Activated T-cell treated with anti-CD3 and anti-CD28 coated beads for 24 hours (primary cell): ENCODE data around the gene NCF4.

Experiments
- DNase-seq: peaks from one replicate; pipeline ENCODE4 v3.0.0-alpha.2; 2020; ENCODE audit warnings: low read depth

Gene NCF4

DNA sequence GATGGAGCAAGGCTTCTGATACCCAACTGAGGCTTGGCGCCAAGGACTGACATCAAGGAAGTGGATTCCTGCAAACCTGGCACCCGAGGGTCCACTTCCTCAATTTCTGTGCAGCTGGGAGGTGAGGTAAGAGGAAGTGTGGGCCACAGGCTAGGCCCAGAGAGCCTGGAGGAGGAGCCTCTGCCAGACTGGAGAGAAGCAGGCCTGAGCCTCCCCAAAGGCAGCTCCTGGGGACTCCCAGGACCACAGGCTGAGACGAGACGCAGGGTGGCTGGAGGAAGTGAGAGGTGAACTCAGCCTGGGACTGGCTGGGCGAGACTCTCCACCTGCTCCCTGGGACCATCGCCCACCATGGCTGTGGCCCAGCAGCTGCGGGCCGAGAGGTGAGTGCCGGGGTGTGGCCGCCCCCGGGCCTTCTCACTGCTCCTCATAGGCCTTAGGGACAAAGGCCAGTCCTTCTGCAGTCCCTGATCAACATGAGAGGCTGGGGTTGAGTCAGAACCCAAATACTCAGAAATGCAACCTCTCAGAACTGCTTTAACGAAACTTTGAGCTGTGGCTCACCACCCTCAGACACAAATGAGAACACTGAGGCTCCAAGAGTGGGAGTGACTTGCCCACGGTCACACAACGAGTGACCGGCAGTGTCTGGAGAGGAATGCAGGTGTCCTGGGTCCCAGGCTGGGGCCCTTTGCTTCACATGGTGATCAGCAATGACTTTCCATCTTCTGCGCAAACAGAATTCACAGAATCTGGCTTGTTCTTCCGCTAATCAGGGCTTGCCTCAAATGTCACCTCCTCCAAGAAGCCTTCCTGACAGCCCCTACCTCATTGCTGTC, at the start of gene NCF4:
NCF4 (plus strand) TSS at position 186 of the 839 bp plus-strand sequence; CDS start at position 352, 166 bp downstream.
- peak; percentile 8 for DNase-seq

DNA sequence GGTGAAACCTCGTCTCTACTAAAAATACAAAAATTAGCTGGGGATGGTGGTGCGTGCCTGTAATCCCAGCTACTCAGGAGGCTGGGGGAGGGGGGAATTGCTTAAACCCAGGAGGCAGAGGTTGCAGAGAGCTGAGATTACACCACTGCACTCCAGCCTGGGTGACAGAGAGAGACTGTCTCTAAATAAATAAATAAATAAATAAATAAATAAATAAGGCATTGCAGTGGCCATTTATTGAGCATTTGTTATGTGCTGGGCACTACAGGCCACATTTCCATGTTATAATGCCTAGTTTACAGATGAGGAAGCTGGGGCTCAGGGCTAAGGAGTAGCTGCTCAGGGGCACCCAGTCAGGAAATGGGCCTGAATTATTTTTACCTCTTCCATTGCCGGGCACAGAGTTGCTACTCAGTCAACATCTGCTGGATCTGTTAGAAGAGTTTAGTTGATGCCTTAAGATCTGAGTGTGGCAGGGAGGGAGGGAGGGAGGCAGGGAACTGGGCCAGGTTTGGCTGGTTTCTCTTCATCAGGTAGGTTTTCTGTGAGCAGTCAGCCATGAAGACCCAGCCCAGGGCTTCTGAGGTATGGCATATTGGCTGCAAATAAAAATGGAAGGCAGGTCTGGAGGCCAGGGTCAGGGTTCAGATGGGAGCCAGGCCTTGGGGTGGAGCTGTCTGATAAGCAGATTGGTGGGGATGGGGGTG, 49.6 kb upstream of the NCF4 start:
- no peak for DNase-seq

DNA sequence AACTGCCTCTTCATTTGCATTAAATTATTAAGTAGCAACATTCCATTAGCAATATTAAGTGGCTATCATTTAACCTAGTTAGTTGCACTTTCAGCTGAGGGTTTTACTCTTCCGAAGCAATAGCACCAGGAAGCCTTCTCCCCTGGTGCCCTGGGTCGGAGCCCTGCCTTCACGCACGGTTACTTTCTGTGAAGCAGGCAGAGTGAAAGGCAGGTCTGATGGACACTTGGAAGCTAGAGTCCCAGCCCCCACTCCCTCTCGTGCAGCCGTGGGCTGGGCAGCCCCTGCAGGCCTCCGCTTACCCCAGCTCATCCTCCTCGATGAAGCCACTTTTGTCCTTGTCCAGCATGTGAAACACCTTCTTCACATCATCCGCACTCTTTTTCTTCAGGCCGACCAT, 46.0 kb upstream of the NCF4 start:
- DNase-seq: no peak

DNA sequence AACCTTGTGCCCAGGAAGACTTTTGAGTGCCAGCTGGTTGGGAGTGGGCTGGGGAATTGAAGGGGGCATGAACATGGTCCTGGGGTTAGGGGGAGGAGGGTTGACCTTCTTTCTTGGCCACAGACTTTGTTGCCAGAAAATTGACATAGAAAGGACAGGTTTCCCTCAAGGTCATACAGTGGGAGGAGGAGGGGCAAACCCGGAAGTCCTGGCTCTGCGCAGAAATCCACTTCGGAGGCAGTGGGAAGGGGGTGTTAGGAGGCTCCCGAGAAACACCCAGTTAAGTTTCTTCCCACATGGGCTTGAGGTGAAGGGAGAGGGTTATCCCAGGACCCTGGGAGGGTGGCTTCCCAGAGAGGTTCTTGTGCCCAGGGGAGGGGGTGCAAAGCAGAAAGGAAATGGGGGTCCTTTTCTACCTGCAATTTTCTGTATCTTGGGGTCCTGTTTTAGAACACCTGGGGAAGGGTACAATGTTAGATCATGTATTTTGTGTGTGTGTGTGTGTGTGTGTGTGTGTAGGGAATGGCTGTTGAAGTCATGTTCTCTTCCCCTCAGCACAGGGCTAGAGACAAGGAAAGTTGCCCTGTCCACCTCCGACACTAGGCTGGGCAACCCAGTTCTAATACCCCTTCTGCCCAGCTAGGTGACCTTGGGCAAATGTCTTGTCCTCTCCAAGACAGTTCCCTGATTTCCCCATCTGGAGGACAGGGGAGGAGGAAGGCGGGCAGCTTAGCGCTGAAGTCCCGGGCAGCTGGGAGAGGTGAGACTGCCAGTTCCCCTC, 45.1 kb upstream of the NCF4 start:
- no peak for DNase-seq

DNA sequence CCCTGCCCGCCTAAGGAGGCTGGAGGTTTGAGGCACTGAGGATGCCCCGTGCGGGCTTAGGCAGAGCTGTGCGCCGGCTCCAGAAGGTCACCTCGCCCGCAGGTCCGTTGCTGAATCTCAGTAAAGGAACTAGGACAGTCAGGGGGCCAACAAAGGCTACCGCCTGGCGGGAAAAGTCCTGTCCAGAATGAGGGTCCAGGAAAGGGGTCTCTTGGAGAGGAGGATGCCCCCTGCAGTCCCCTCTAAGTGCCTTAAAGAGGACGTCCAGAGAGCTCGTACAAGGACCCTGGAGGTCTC, 44.5 kb upstream of the NCF4 start:
- no peak for DNase-seq

DNA sequence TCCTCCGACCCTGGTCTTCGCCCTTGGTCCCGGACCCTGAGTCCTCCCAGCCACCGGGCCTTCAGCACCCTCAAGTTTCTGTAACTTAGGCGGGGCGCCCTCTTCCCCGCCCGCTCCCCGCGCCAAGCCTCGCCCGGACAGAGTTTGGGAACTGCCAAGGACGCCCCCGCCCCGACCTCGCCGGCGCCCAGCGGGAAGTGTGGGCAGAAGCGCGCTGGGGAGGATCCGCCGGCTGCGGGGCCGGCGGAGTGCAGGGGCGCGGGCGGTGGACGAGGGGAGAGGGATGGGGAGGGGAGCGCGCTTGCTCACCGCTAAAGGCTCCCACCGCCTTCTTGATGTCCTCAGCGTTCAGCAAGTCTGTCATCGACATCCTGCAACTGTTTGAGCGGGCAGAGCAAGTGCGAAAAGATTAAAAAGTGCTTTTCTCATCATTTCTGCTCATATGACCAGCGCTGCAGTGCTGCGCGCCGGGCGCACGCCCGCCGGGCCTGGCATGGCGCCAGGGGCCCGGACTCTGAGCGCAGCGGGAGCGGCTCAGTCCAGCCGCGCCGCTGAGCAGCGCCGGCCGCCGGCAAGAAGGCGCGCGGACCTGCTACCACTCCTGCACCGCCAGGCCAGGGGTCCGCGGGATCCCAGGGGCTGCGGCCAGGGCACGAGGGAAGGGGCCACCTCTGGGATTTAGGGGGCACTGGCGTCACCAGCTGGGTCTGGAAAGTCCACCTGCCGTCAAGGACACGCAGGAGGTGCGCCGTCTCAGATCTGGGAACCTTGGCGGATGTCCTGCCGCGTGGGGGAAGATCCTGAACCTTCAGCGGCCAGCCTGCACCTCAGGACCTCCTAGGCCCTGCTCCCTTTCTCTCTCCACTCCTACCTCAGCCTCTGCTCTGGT, 43.9 kb upstream of the NCF4 start, which contains the start of gene PVALB:
PVALB (minus strand) TSS at position 400 of the 889 bp plus-strand sequence; CDS start at position 370, 30 bp downstream.
- DNase-seq: no peak

DNA sequence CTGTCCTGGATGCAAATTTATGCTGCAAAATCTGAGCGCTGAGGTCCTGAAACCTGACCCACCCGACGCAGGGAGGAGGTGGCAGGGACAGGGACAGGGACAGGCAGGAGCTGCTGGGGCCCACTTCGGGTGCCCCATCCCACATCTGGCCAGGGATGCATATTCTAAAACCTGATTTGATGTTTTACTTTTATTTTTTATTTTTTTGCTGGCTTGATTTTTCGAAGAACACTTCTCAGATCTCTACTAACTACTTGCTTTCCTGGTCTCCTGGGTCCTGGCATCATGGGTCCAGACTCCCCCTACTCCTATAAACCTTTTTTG, 43.3 kb upstream of the NCF4 start:
- DNase-seq: no peak

DNA sequence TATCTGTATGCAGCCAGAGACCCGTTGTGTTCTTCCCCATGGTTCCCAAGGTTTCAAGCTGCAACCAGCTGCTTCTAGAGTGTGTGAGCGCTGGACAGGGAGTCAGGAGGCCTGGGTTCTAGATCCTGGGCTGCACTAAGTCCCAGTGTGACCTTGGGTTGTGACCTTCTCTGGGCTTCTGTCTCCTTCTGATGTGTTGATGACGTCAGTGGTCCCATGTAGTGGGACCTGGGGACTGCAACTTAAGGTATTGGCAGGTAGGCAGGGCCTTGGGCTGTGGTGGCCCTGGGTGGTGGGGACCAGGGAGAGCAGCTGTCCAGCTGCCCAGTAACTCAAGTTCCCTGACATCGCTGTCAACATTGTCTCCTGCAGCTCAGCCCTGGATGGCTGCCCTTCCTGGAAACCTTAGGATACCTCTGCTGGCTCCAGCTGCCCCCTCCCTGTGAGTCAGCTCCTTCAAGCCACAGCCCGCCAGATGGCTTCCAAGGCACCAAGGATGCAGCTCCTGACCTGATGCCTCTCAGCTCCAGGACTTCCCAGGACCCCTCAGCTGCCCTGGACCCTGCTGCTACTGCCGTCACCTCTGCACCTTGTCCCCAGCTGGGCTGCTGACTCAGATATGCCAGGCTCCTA, 42.7 kb upstream of the NCF4 start:
- DNase-seq: no peak

DNA sequence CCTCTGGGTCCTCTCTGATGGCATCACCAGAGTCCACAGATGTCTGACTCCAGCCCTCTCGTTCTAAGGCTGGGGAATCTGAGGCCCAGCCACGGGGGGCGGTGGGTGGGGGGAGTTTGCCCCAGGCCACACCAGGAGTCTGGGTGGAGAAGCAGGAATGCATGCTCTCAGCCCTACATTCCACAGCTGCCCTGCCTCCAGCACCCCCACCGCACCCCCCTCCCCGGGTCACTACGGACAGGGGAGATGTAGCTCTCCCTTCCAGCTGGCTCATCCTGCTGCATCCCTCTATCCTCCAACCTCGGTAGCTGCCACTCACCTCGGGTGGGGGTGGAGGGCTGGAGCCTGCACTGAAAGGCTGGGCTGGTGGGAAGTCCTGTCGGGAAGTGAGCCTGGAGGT, 41.7 kb upstream of the NCF4 start:
- no peak for DNase-seq

DNA sequence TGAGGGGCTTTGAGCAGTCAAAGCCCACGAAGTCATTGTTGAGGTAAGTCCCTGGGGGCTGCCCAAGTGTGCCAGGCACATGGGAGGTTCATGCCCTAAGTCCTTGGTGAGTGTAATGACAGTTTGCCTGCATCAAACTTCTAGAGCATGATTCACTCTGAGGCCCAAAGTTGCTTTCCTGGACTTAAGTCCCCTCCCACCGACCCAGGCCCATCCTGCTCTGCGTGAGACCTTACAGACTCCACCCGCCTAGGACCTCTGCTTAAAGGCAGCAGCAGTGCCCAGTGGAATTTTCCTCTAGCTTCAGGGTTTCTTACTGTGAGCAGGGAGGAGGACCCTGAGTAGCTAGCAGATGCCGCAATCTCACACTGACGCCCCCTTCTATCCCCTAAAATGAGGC, 38.2 kb upstream of the NCF4 start:
- DNase-seq: no peak

DNA sequence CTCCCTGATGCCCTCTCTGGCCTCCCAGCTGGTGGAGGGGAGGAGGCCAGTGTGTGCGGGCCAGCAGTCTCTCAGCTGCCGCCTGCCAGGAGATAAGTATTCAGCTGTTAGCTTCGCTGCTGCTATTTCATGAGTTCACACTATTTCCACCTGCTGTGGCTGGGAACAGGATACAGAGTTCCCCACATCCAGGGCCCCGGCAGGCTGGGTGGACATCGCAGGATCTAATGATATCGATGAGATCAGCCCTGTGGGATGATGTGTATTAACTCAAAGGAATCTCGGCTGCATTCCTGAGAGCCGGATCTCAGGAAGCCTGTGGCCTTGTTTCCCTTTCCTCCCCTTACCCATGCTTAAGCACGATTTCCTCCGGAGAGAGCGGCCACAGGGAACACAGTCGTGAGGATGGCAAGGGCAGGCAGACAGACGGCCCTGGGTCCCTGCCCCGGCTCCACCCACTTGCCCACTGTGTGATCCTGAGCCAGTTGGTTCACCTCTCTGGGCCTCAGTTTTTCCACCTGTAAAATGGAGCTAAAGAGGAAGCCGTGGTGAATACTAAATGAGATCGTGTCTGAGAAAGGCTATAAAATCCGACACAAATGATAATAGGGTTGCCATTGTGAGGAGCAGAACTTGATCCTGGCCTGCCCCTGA, 37.5 kb upstream of the NCF4 start:
- DNase-seq: no peak

DNA sequence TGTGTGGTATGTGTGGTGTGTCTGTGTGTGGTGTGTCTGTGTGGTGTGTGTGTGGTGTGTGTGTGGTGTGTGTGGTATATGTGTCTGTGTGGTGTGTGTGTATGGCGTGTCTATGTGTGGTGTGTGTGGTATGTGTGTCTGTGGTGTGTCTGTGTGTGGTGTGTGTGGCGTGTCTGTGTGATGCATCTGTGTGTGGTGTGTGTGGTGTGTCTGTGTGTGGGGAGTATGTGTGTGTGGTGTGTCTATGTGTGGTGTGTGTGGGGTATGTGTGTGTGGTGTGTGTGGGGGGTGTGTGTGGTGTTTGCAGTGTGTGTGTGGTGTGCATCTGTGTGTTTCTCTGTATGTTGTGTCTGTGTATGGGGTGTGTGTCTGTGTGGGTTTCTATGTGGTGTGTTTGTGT, 36.2 kb upstream of the NCF4 start:
- DNase-seq: no peak

DNA sequence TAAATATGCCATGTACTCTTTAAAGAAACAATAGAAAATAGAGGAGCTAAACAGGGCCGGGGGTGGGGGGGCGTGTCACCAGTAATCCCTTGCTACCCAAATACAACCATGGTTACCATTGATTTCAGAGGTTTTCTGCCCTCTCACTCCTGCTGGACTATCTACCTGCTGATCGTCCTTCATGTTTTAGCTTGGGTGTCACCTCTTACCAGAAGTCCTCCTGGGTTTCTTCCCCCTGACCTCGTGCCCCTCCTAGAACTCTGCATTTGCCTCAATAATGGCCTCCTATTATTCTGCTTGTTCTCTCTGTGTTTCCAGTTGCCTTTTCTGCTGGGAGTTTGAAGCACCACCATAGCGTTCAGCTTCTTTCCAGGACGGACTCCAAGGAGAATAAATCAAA, 34.5 kb upstream of the NCF4 start:
- no peak for DNase-seq

DNA sequence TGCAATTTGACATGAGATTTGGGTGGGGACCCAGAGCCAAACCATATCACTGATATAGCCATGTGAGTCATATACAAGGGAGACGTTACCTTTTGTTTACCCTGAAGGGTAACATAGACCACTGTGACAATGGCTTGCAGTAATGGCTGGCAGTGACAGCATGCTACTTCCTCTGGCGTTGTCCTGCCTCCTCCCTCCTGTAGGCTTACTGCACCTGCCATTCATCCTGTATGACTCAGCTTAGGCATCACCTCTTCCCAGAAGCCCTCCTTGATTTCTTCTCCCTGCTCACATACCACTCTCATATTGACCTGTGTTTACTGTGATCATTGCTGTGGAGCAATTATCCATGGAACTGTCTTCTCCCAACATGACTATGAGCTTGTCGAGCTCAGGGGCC, 32.0 kb upstream of the NCF4 start:
- DNase-seq: no peak

DNA sequence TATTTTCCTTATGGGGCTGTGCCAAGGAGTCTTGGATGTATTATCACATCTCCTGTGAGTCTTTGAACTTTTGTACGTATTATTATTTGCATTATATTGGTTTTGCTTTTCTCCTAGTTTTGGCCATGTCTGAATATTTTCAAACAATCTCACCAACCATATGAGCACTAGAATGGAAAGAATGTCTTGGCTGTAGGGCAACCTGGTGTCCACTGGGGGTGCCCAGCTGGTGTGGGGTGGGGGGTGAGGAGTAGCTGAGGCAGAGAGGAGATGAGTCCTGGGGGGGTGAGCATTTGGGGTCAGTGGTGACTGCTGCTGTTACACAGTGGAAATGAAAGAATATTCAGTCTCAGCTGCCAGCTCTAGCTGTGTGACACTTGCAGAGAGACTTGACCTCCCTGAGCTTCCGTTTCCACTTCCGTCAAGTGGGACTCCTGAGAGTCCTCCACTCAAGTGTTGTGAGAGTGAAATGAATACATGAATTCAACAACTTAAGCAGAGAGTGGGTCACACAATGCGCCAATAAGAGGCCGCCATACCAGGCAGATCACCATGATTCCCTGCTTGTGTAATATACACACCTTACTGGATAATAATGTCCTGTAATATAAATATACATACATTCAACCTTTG, 31.3 kb upstream of the NCF4 start:
- DNase-seq: no peak

DNA sequence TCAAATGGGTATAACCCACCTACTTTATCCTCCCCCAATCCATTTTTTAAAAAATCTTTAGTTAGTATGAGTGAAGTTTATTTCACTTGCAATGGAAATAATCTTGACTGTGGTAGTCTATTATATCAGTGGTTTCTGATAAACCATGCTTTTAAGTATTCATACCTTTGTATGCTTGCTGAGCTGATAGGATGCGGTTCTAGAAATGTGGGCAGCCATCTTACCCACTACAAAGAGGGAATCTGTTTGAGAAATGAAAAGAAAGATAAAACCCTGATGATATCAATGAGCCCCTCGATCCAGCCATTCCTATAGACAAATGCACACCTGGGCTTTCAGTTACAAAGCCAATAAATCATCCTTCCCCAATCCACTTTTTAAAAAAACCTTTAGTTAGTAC, 30.2 kb upstream of the NCF4 start:
- no peak for DNase-seq

DNA sequence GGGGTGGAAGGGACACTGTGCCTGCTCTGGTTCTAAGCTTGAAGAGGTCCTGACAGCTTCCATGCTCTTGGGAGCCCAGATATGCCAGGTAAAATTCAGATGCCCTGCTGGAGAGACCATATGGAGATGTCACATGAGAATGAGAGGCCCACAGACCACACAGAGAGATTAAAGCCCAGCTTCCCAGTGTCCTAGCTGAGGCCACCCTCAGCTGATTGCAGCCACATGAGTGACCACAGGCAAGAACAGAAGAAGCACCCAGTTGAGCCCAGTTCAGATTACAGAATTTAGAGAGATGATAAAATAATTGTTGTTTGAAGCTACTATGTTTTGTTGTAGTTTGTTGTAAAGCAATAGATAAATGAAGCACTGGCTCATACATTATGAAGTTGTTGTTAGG, 29.6 kb upstream of the NCF4 start:
- no peak for DNase-seq

DNA sequence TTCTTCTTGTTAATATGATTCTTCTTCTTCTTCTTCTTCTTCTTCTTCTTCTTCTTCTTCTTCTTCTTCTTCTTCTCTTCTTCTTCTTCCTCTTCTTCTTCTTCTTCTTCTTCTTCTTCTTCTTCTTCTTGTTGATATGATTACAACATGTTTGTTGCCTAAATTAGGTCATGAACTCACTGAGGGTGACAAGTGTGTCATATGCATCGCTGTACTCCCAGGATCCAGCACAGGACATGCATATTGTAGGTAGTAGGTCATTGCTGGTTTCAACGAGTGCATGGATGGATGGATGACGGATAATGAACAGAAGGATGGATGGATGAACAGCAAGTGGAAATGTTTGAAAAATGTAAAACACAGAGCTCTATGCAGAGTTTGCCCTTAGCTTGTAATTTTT, 29.1 kb upstream of the NCF4 start:
- DNase-seq: no peak

DNA sequence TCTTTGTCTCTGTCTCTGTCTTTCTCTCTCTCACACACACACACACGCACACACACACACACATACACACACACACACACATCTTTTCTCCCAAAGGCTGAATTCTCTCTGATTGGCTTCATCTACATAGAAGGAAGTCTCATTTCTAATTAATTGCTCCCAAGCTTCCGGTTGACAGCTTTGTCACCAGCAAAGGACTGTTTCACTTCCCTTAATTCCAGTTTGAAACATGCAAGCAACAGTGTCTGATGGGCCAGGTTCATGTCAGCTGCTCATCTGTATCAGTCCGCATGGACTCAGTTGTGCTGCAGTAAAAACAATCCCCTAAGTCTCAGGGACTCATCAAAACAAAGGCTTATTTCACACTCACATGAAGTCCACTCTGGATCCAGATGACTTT, 27.7 kb upstream of the NCF4 start:
- no peak for DNase-seq

DNA sequence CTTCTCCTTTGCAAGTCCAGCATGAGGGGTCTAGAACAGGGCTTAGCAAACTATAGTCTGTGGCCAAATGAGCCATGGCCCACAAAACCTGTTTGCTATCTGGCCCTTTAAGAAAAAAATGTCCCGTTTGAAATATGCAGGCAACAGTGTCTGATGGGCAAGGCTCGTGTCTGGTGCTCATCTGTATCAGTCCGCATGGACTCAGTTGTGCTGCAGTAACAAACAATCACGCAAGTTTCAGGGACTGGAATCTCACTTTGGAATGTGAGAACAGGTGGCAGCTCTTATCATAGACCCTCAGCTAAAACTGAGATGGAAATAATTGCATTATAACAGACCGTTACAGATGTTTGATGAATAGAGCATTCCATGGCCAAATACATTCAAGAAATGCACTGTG, 24.9 kb upstream of the NCF4 start:
- no peak for DNase-seq
